ENCODE data around the gene ANO2. TPM values are rescaled to one million over a fixed set of nuclear protein-coding genes. Genes with fewer than 3 reads are reported as not detected.

Gene ANO2
- total RNA-seq, 3 donors from 2014 or later (not counting 1 experiment from before 2014, with no cell fraction given) = not detected

GRCh38 chr12:5518584-5519365 is 426.3 kb downstream of the ANO2 start:
- 92% methylated on average over 8 of the region's 8 CpGs for WGBS (ENCODE audit: insufficient coverage)
- H3K4me3 Mint-ChIP-seq = no peak overlapping the region
- H3K4me3 ChIP-seq (ENCODE audit: low read length) = no peak overlapping the region
- no peak overlapping the region for H3K27ac ChIP-seq (ENCODE audit: low read length)
- no peaks in the 10 kb centered on the region for H3K9me3 ChIP-seq (ENCODE audit: control insufficient read depth, insufficient read depth, low read length)
- H3K27ac Mint-ChIP-seq = no peak overlapping the region
- ATAC-seq (no peak), DNase-seq (no peak)
- no peaks in the 10 kb centered on the region for H3K36me3 ChIP-seq (ENCODE audit: control insufficient read depth, insufficient read depth, low read length)
- TF ChIP-seq CTCF (IDR thresholded peaks at IDR 0.05) = no peak
- H3K27me3 Mint-ChIP-seq (ENCODE audit: low read depth in 2 of 2) = peaks cover 0 to 5% of the 10 kb centered on the region in 2 donors
- intact Hi-C loops (cut with micrococcal nuclease) = no loop called here
- no peaks in the 10 kb centered on the region for H3K4me1 Mint-ChIP-seq
- no peaks in the 10 kb centered on the region for H3K9me3 Mint-ChIP-seq
- no peaks in the 10 kb centered on the region for H3K36me3 Mint-ChIP-seq
- no peaks in the 10 kb centered on the region for H3K4me1 ChIP-seq (ENCODE audit: control insufficient read depth, insufficient read depth, low read length)
- H3K27me3 ChIP-seq (ENCODE audit: control insufficient read depth, insufficient read depth, low read length) = no peaks in the 10 kb centered on the region

GRCh38 chr12:5516371-5517241 is 428.5 kb downstream of the ANO2 start:
- ATAC-seq (no peak), DNase-seq (no peak)
- intact Hi-C loops (cut with micrococcal nuclease) = no loop called here
- WGBS (ENCODE audit: insufficient coverage) = 88% methylated on average over 8 of the region's 8 CpGs
- Histone ChIP-seq H3K36me3 (ENCODE audit: control insufficient read depth, insufficient read depth, low read length) (no peaks in the 10 kb centered on the region), H3K27me3 (ENCODE audit: control insufficient read depth, insufficient read depth, low read length) (no peaks in the 10 kb centered on the region), H3K4me3 (ENCODE audit: low read length) (no peak overlapping the region), H3K9me3 (ENCODE audit: control insufficient read depth, insufficient read depth, low read length) (no peaks in the 10 kb centered on the region), H3K27ac (ENCODE audit: low read length) (no peak overlapping the region), H3K4me1 (ENCODE audit: control insufficient read depth, insufficient read depth, low read length) (no peaks in the 10 kb centered on the region)
- Mint-ChIP-seq H3K9me3 (no peaks in the 10 kb centered on the region), H3K36me3 (no peaks in the 10 kb centered on the region), H3K27ac (no peak overlapping the region), H3K27me3 (ENCODE audit: low read depth in 2 of 2) (peaks cover 0 to 18% of the 10 kb centered on the region in 2 donors), H3K4me3 (no peak overlapping the region), H3K4me1 (no peaks in the 10 kb centered on the region)
- TF ChIP-seq CTCF (IDR thresholded peaks at IDR 0.05) = no peak

- H3K4me3 ChIP-seq (ENCODE audit: low read length) = no peak overlapping the region
- no peak for ATAC-seq
- no peaks in the 10 kb centered on the region for H3K36me3 ChIP-seq (ENCODE audit: control insufficient read depth, insufficient read depth, low read length)
- H3K4me1 ChIP-seq (ENCODE audit: control insufficient read depth, insufficient read depth, low read length) = no peaks in the 10 kb centered on the region
- H3K9me3 ChIP-seq (ENCODE audit: control insufficient read depth, insufficient read depth, low read length) = no peaks in the 10 kb centered on the region
- no peak for TF ChIP-seq CTCF (IDR thresholded peaks at IDR 0.05)
- H3K9me3 Mint-ChIP-seq = no peaks in the 10 kb centered on the region
- no peak overlapping the region for H3K27ac Mint-ChIP-seq
- no peak overlapping the region for H3K4me3 Mint-ChIP-seq
- 93% methylated on average over 1 of the region's 1 CpG for WGBS (ENCODE audit: insufficient coverage)
- H3K27ac ChIP-seq (ENCODE audit: low read length) = no peak overlapping the region
- no peaks in the 10 kb centered on the region for H3K4me1 Mint-ChIP-seq
- no peak for DNase-seq
- H3K36me3 Mint-ChIP-seq = no peaks in the 10 kb centered on the region
- peaks cover 3 to 18% of the 10 kb centered on the region in 2 donors for H3K27me3 Mint-ChIP-seq (ENCODE audit: low read depth in 2 of 2)
- intact Hi-C loops (cut with micrococcal nuclease) = no loop called here
- no peaks in the 10 kb centered on the region for H3K27me3 ChIP-seq (ENCODE audit: control insufficient read depth, insufficient read depth, low read length)
Measured at GRCh38 chr12:5515458-5515857, 429.6 kb downstream of the ANO2 start.
